HG03571 (cell line): ENCODE data around the gene NAA30.
"Not testable (repeated sequence)": the region's sequence is repeated elsewhere in the genome, so short reads cannot be mapped to it uniquely, and the experiment has no call there.

Experiments used
- ATAC-seq: cut with Tn5 transposase; IDR thresholded peaks from one replicate; pipeline ENCODE4 v1.9.1; 2021; ENCODE audit not compliant: unreplicated experiment

The NAA30 gene

GRCh38 chr14:57390037-57390805, at the start of gene NAA30:
TSS of gene NAA30 (plus strand) at chr14:57390586. CDS start at chr14:57390958, 372 bp downstream.
- peak; percentile 88 for ATAC-seq

GRCh38 chr14:57343545-57344297, 46.7 kb upstream of the NAA30 start:
- not testable (repeated sequence) for ATAC-seq

GRCh38 chr14:57345106-57345505, 45.3 kb upstream of the NAA30 start:
- no peak for ATAC-seq

- no peak for ATAC-seq
Measured at GRCh38 chr14:57346741-57347140, 43.6 kb upstream of the NAA30 start.

- no peak for ATAC-seq
Measured at GRCh38 chr14:57352396-57353170, 37.8 kb upstream of the NAA30 start.

GRCh38 chr14:57355081-57355800, 35.1 kb upstream of the NAA30 start:
- ATAC-seq: no peak

- ATAC-seq: no peak
Measured at GRCh38 chr14:57362361-57362760, 28.0 kb upstream of the NAA30 start.

- no peak for ATAC-seq
Measured at GRCh38 chr14:57364659-57365450, 25.5 kb upstream of the NAA30 start.

GRCh38 chr14:57370187-57370586, 20.2 kb upstream of the NAA30 start:
- not testable (repeated sequence) for ATAC-seq

GRCh38 chr14:57371013-57371412, 19.4 kb upstream of the NAA30 start:
- ATAC-seq: no peak

GRCh38 chr14:57375156-57375555, 15.2 kb upstream of the NAA30 start:
- no peak for ATAC-seq

- no peak for ATAC-seq
Measured at GRCh38 chr14:57378661-57379060, 11.7 kb upstream of the NAA30 start.

- no peak for ATAC-seq
Measured at GRCh38 chr14:57380935-57381334, 9.5 kb upstream of the NAA30 start.

GRCh38 chr14:57382283-57382682, 8.1 kb upstream of the NAA30 start:
- no peak for ATAC-seq

- ATAC-seq: no peak
Measured at GRCh38 chr14:57383125-57383745, 7.2 kb upstream of the NAA30 start.

- no peak for ATAC-seq
Measured at GRCh38 chr14:57388067-57388466, 2.3 kb upstream of the NAA30 start.

- ATAC-seq: no peak
Measured at GRCh38 chr14:57389646-57390036, 745 bp upstream of the NAA30 start.

- ATAC-seq: peak; percentile 37
Measured at GRCh38 chr14:57390806-57391516, 575 bp downstream of the NAA30 start.
